Stimulated activated CD4-positive, alpha-beta T cell treated with anti-CD3 and anti-CD28 coated beads, TNF-alpha, amount 100 ng/mL, for 1 hour (primary cell): ENCODE measurements around the gene ZNF480.
A peak's percentile ranks its signal among the peaks of the same experiment; 100 is the strongest.
"Not testable (repeated sequence)": the region's sequence is repeated elsewhere in the genome, so short reads cannot be mapped to it uniquely, and the experiment has no call there.

Experiments
- DNase-seq, 3 donors: peaks; one replicate each; pipeline ENCODE4 v3.0.0-alpha.2; 2020; ENCODE audit warnings: low read depth in 3 of 3, low spot score in 1 of 3

The ZNF480 gene

GRCh38 chr19:52336791-52337381 lies 39.9 kb downstream of the ZNF480 start:
- DNase-seq = no peak

GRCh38 chr19:52339022-52339421 lies 42.1 kb downstream of the ZNF480 start:
- DNase-seq = not testable (repeated sequence)

- peak in 1 of 3 donors; percentile 15 for DNase-seq
Observed at GRCh38 chr19:52343548-52343947, 46.6 kb downstream of the ZNF480 start.

GRCh38 chr19:52345162-52345561 lies 48.2 kb downstream of the ZNF480 start:
- no peak for DNase-seq

- no peak for DNase-seq
Observed at GRCh38 chr19:52351512-52351911, 54.5 kb downstream of the ZNF480 start.

GRCh38 chr19:52366414-52366824 lies 69.5 kb downstream of the ZNF480 start:
- DNase-seq = no peak

GRCh38 chr19:52369559-52370340 lies 72.8 kb downstream of the ZNF480 start, which contains the start of gene ZNF880:
ZNF880 (plus strand) TSS chr19:52369923; CDS start chr19:52369966, 43 bp downstream.
- peak; percentile 73 to 87 (median 78) for DNase-seq

- DNase-seq = no peak
Observed at GRCh38 chr19:52370341-52370710, 73.4 kb downstream of the ZNF480 start.
